ENCODE results near the gene CMSS1.
"Not testable (repeated sequence)": the region's sequence is repeated elsewhere in the genome, so short reads cannot be mapped to it uniquely, and the experiment has no call there.

The CMSS1 gene

DNA sequence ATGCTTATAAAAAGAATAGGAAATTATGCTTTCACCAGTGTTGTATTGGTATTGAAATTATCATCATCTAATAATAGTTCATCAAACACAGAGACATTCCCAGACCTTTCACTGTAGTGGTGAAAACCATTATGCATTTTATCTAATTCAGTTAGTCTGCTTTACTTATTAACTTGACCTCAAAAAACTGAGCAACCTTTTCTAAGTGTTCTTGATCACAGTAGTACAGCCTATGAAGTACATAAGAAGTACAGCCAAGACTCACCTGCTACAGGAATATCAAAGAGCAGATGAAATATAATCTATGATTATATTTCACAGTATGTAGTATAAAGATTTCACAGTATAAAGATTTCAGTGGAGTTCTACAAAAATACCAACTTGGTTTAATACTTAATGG is 221.4 kb downstream of the CMSS1 start:
- no peak for DNase-seq

DNA sequence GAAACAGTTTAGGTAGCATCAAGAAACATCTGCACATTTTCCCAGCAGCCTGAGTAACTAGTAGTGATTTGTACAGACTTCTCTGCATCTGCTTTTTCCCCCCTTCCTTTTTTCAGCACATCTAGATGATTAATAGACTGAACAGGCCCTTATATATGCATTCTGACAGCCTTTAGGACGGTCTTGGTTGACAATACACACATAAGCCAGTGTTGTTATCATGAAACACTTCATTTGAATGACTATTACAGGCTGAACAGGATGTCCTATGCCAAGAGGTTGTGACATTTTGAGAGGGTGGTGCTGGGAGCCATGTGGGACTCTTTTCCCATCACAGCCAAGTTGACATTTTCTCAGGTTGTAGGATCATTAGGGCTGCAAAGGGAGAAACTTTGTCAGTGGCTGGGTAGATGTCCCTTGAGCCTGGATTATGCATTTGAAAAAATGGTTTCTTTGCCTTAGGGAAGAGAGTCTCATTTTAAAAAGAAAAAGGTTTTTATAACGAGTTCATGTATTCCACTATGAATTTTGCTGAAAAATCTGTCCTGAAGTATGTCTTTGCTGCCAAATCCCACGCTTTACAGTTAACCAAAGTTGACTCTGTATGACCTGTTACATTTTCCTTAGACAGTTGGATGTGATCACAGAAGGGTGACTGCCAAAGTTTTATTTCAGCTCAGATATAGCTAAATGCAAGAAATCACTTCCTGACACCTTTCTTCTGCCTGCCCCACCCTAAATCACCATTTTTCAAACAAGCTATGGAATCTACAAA is 223.0 kb downstream of the CMSS1 start:
- DNase-seq = no peak

DNA sequence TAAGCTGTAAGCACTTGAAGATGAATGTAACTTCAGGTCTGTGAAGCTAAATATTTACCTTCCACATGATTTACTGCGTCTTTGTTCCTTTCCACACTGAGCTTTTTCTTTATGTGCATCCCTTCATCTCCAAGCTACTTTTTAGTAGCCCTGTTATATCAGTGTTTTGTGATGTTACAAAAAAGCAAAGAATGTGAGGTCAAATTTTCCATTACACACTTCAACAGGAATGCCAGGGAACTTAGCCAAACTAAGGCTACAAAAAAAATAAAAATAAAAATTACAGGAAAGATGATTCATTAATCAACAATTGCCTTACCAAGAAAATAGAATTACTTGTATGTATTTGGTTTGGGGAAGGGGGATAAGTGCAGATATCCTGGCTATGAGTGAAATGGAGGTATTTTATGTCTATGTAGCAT is 223.7 kb downstream of the CMSS1 start:
- no peak for DNase-seq

DNA sequence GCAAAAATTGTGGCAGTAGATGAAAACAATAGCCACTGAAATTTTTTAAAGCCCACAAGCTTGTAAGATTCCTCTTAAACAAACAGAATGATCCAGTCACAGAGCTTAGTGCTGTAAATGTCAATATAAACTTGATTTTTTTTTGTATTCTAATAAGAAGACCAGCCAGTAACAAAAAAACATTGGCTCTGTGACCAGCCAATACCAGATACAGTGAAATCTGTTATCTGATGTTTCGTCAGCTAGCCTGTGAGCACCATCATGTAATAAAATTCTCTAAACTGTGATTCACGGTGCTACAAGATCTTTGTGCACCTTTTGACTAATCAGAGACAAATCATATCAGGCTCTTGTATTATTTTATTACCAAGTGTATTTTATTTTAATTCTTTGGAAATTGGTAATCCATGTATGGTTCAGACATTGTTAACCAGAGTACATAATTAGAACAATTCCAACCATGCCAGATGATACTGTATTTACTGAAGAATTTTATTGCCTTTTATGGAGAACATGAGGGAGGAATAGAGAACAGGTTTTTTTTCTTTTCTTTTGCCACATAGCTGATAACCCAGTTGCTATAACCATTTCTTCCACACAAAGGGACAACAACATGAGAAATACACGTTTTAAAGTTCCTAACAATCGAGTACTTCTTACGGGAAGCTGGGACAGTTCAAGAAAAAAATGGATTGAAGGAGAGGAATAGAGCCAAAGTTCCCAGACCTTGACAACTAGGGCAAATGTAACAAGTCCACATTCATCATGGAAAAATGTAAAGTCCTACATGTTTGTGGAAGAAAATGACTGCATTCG is 224.7 kb downstream of the CMSS1 start:
- no peak for DNase-seq

DNA sequence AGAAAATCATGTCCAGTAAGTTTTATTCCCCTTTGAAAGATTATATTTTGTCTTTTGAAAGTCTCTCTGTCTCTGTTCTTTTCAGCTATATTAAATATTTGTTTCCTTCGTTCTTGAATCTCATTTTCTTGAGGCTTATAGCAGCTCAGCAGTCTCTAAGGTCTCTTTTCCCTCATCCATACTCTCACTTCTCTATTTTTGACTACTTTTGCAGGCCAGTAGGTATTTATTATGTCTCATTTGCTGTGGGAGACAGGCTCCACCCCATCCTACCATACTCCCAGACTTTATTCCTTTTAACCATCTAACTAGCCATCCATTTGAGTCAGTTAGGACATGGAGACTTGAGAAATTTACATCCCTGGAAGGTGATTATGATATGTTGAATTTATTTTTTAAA is 225.6 kb downstream of the CMSS1 start:
- no peak for DNase-seq

DNA sequence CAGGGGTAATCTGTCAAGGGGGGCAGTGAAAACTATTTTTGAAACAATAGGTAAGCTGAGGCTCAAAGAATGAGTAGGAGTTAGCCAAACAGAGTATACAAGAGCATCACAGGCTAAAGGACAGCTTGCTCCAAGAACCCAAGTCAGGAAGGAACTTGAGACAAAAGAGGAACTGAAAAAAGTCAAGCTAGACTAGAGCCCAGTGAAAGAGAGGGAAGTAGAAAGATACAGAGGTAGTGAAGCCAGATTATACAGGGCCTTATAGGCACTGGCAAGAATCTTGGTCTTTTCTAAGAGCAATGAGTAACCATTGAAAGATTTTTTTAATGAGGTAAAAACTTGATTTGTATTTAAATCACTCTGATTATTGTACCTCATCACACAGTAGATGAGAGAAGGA is 226.7 kb downstream of the CMSS1 start:
- DNase-seq = no peak

DNA sequence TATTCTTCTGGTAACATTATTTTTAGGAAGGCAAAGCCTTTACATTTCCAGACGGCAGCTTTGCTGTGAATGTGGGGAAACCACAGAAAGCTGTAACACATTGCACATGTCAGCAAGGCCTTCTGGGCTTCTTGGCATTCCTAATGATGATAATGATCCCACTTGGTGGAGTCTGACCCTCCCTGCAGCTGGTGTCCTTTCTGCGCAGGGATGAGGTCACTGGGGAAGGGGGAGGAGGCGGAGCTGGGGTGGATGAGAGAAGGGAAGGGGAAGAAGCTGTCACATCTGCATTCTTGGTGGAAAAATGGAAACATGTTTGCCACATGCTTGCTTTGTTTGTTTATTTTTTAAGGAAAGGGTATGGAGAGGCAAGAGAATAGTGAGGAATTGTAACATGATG is 228.0 kb downstream of the CMSS1 start:
- no peak for DNase-seq

DNA sequence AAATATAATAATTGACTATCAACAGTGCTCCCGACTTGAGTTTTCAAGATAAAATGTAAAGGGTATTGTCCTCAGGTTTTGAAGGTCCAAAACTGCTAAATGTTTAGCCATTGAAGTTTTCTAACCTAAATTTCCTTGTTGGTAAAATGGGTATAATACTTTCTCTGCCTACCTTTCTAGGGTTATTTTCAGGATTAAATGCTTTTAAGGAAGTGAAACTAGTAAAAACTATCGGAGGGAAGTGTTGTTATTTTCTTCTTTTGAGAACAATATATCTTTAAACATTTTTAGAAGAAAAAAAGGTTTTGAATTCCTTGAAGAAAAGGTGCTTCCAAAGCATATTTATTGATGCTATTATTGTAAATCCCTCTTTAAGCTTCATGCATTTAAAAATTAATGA is 229.3 kb downstream of the CMSS1 start:
- DNase-seq = no peak

DNA sequence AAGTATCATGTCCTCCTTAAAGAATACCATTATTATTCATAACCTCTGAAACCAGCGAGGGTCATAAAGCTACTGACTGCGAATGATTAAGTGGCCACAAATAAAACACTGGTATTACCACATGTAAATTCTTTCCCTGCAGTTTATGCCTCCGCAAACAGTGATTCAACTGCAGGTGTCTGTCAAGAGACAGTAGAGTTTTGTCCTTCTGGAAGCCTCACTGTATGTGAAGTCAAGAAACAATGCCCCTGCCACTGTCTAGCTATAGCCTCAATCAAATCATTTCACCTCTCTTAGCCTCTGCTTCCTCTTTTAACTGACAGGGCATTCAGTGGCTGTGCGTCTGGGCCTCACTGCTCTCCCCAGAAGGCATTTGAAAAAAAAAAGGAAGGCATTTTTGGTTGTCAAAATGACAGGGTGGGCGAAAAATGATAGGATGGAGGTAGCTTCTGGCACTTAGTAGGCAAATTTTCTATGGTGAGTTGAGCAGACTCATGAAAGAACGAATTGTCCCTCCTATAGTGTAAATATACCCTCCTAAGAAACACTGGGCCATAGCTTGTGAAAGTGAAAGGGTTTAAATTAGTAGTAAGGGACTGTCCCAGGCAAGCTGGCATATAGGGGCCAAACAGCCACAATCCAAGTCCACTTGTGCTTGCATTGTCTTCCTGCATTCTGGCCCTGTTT is 229.9 kb downstream of the CMSS1 start:
- no peak for DNase-seq

DNA sequence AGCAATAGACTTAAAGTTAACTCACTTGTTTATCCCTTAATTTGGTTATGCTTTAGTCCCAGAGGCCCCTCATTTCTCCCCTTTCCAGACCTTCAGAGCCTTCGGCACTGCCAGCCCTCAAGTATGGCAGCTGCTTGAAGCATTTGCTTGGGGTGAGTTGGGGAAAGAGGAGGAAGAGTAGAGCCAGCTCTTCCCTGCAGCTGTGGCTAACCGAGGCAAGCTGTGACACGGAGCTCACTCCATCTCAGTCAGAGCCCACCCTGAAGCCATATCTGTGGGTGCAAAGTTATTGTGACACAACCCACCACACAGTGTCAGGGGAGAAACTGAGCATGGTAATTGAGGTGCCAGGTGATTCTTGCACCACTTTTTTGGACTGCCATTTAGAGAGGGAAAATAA is 230.6 kb downstream of the CMSS1 start:
- no peak for DNase-seq

DNA sequence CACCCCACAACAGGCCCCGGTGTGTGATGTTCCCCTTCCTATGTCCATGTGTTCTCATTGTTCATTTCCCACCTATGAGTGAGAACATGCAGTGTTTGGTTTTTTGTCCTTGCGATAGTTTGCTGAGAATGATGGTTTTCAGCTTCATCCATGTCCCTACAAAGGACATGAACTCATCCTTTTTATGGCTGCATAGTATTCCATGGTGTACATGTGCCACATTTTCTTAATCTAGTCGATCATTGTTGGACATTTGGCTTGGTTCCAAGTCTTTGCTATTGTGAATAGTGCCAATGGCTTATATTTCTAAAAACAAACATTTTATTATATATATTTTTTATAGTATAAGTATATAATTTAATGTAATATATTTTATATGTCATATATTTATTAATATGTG is 233.9 kb downstream of the CMSS1 start:
- DNase-seq = not testable (repeated sequence)

DNA sequence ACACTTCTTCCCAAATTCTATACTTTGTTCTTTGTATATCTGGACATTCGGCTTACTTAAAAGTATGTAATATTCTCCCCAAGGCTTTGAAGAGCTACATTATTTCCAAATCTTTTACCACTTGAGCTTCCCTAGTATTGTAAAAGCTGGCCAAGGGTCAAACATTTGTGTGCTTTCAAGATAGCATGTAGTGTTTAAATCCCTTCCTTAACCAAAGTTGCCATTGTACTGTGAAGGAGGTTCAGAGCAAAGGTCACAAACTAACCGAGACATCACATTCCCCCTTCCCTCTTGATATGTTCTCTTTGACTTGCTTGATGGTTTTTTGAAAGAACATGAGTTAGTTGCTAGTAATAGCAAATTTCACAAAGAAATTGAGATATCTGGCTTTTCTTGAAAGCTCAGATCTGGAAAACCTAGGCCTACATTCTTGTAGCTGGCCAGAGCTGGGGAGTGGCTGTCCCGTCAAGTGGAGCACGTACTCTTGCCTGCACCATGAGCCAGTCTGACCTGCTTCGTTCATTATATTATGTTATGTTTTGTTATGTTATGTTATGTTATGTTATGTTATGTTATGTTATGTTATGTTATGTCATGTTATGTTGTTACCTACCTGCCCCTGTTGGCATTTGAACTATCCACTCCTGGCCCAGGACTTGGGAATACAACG is 236.4 kb downstream of the CMSS1 start:
- no peak for DNase-seq

DNA sequence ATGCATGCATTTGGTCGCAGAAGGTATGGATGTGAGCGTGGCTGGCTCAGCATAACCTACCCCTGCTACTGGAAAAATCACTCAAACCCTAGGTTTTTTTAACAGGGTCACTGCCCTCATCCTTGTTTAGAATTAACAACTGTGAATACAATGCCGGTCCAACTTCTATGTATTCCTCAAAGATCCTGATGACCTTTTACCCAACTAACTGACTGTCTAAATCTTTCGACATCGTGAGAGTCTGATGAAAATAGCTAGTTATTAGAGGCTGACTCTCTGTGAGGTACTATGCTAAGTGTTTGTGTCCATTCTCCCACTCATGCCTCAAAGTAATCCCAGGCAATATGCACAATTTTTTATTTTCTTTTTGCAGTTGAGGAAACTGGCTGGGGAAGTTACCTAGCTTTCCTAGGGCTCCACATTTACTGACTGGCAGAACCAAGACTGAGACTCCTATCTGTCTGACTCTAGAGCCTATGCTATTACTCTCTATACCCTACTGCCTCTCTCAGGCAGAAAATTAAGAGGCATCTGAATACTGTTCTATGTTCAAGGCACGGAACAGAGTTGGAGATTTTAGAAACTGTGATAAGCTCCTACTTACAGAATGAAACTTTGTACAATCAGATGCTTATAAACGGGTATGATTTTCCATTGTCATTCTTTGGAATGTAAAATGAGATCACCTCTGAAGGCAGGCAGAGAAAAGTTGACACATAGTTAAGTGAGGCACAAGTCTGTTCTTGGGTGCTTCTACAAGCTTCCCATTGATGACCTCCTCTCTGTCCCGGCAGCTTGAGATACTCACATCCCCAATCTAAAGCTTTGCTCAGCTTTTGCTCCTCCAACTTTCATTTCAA is 240.3 kb downstream of the CMSS1 start:
- no peak for DNase-seq

DNA sequence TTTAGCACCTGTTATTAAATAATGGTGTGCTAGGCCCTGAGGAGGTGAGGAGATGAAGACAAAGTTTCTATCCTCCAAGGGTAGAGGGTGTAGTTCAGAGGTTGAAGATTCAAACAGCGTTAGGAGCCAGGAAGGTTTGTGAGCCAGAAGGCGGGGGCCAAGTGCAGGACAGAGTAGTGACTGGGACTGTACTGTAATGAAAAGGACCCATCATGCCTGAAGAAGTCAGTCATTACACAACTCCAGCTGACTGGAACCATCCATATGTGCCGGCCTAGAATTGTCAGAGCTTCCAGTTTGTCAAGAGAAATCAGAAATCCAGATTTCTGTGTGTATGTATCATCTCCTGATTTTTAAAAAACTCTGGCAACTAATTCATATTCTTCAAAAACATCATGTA is 241.8 kb downstream of the CMSS1 start:
- no peak for DNase-seq

DNA sequence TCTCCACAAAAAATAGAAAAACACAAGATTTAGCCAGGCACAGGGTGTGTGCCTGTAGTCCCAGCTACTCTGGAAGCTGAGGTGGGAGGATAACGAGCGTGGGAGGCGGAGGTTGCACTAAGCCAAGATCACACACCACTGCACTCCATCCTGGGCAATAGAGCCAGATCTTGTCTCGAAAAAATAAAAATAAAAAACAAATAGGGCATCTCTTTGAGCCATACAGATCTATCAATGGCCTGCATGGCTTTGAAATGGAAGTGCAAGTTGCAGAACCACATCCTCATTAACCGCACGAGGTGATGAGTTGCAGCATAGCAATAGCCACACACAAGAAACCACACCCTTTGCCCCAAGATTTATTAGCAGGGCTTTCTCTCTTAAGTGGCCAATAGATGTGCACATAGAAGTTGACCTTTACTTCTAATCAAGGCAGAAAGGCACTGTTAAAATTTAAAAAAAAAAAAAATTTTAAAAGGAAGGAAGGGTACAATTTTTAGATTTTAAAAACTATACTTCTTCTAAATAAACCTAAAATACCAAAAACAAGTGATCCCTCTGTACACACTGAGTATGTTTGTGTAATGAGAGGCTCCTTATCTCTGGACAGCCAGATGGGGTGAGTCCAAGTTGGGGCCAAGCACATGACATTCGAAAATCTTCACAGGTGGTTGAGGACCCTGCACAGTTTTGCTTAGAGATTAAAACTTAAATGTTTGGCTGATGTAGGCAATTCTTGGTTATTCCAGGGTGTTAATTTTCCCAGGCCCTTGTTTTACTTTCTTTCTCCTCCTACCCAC is 243.2 kb downstream of the CMSS1 start:
- DNase-seq = peak; percentile 62

DNA sequence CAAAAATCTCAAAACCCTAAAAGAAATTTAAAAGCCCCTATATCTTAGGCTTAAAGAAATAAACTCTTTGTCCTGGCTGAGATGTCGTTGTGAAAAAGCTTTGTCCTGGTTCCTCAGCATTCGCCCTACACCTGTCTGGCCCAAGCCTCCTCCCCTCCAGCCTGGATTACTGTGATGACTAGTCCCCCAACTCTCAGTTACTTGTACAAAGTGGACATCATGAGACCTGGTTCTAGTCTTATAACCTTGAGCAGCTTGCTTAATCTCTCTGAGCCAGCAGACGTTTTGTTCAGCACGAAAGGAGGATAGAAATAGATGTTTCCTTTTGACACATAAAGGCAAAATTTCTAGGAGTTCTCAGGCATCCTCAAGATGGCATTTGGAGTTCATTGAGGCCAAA is 245.0 kb downstream of the CMSS1 start:
- DNase-seq = no peak

DNA sequence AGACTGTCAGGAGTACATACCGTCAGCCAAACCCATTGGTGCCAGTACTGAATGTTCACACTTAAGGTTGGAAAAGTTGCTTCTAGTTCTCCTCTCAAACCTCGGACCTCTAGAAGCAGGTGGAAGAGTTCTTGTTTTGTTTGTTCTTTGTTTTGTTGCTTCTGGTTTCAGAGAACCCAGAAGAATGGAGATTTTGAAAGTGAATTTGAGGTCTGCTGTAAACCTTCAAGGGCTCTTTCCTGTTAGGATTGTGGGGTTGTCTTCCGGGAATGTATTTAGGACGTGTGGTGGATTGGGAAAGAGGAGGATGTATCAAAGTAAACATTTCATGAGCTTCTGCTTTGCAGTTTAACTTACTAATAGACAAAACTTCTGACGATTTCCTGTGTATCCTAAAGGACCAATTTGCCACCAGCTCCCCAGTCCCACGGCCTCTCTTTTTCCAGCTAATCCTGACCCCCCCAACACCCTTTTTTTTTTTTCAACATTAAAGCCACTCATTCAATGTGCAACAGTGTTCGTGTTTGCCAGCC is 246.3 kb downstream of the CMSS1 start:
- no peak for DNase-seq

DNA sequence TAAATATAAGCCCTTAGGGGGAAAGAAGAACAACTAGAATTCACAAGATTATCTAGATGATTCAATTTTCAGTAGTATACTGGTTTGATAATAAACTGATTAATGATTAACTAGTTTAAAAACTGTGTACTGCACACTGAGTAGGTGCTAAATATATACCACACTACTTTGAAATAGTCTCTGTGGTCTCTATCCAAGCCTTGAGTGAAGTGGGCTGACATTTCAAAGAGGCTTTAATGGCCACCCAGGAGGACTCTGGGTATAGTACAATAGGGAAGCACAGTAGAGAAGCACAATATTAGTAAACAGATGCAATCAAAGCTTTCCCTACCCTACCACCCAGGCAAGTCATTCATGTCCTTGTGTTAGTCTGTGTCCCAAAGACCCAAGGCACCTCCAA is 249.9 kb downstream of the CMSS1 start:
- no peak for DNase-seq

DNA sequence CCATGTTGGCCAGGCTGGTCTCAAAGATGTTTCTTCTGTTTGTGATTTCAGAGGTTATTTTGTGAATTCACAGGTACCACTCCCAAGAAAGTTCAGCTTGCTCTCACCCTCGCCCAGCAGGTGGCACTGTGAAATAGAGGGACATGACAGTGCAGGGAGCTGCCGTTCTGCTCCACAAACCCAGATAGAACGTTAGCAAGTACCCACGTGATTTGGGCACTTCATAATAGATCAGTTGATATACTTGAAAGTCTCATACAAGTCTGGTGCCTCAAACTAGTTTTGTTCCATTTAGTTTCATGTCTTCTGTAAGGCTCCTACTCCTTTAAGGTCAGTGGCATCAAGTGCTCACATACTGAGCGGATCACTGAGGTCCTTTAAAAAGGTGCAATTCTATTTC is 251.2 kb downstream of the CMSS1 start:
- peak; percentile 62 for DNase-seq

DNA sequence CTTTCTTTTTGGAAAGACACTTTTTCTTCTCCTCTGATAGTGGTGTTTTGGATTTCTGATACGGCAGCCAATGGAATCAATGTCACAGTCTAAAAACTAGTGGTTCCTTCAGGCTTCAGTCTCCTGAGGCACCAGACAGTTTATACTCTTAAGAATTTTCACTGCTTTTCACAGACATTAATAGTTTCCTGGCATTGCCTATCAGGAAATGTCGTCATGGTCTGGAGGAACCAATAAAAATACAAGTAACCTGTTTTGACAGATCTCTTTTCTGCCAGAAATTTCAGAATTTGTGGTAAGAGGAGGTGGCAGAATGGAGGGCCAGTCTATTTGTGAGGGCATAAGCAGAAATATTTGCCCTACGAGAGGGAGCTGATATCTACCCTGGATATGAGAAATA is 251.8 kb downstream of the CMSS1 start:
- DNase-seq = no peak
